Activated CD8-positive, alpha-beta memory T cell treated with anti-CD3 and anti-CD28 coated beads, Interleukin-2, amount 50 U/mL, for 48 hours (primary cell): Measurements from ENCODE around the gene FAP.

ENCODE experiments used
- DNase-seq: peaks from one replicate; pipeline ENCODE4 v3.0.0-alpha.2; 2020

The FAP gene

DNA sequence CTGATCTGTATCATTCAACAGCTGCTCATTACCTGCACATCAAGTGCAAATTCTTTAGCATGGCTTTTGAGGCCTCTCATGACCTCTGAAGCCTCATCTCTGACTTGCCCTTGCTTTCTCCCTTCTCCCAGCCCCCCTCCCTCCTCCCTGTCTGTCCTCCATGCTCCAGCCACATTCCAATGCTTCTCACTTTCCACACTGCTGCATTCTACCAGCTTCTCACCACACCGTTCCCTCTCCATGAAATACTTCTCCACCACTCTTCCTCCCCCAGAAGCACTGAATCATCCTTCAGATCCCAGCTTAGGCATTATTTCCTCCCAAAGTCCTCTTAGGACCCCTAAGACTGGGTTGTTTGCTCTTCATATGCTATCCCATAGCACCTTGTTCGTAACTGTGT is 118.1 kb downstream of the FAP start:
- DNase-seq: no peak

DNA sequence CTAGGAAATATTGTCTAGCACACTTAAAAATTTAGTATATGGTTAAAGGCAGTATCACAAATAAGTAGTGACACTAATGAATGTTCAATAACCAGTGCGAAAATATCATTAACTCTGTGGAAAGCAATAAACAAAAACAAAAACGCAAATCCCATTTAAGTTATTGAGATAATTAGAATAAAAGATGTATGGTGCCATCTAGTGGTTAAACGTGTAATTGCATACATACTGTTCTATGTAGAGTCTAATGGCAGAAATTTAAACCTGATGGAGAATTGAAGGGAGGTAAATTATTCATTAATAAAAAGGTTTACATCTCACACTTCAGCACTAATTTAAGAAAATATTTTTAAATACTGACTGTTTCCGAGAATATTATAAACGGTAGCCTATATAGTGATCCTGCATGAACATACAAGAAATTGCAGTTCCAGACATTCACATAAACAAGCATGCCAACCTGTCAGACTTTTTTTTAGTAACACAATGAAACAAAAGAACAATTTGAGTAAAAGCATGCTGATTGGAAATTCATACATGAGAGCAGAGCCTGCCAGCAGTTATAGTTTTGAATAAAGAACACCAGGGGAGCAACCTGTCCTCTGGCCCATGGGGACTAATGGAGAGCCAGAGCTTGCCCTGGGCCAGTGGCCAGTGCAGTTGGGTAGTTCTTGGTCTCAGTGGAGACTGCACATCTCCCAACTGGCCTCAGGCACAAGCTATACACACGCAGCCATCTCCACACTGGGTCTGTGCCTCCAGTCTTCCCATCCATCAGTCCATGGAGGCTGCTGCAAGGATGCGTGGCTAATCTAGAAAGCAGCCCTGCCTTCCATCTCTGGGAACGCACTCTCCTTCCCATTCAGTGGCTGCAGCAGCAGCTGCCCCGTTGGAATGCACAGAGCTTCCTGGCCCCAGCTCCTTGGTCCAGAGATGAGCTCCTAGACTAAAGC is 119.2 kb downstream of the FAP start:
- no peak for DNase-seq
